Islet precursor cell (in vitro differentiated cells): Measurements from ENCODE around the gene GPX8.
A peak's percentile ranks its signal among the peaks of the same experiment; 100 is the strongest.

Experiments
- DNase-seq: peaks from one replicate; pipeline ENCODE4 v3.0.0-alpha.2; 2018

The GPX8 gene

GRCh38 chr5:55172937-55173686 is 13.1 kb downstream of the GPX8 start, which contains the start of gene CDC20B:
Gene CDC20B (minus strand): TSS chr5:55173177. CDS start chr5:55173000, 177 bp downstream.
- DNase-seq, result peak; percentile 83

GRCh38 chr5:55173687-55174230 is 13.8 kb downstream of the GPX8 start:
- DNase-seq, result no peak

- DNase-seq, result no peak
These were observed 15.8 kb downstream of the GPX8 start for GRCh38 chr5:55175781-55176175.

GRCh38 chr5:55176176-55176818 is 16.3 kb downstream of the GPX8 start:
- peak; percentile 87 for DNase-seq

- DNase-seq, result no peak
These were observed 17.1 kb downstream of the GPX8 start for GRCh38 chr5:55177078-55177477.

- DNase-seq, result no peak
These were observed 20.0 kb downstream of the GPX8 start for GRCh38 chr5:55180016-55180415.

GRCh38 chr5:55187370-55187769 is 27.4 kb downstream of the GPX8 start:
- no peak for DNase-seq

- no peak for DNase-seq
These were observed 28.9 kb downstream of the GPX8 start for GRCh38 chr5:55188656-55189540.

- no peak for DNase-seq
These were observed 31.2 kb downstream of the GPX8 start for GRCh38 chr5:55191165-55191564.

GRCh38 chr5:55205001-55205400 is 45.0 kb downstream of the GPX8 start:
- DNase-seq, result no peak

GRCh38 chr5:55211184-55211874 is 51.4 kb downstream of the GPX8 start:
- no peak for DNase-seq
